Subcutaneous adipose tissue (tissue), 4 donors: ENCODE data around the gene MSH5. TPM values are rescaled to one million over a fixed set of nuclear protein-coding genes. Genes with fewer than 3 reads are reported as not detected.

ENCODE experiments used
- total RNA-seq, 4 donors: library from RNA; depleted of rRNA; stranded (reverse); fragments of >200 nt; gene quantifications; one replicate each; pipeline ENCODE4 v1.1.0, GENCODE V29; 2016
- TF ChIP-seq, protein P1 (sequence below): fragments of 450-650 bp; IDR thresholded peaks from one replicate; pipeline ENCODE4 v1.5.1; 2016; ENCODE audit warnings: low read depth, mild to moderate bottlenecking, control low read depth, antibody characterized with exemption, moderate library complexity

Gene MSH5
- total RNA-seq, 4 donors from 2014 or later: 7.5 to 24.5 (median 9.0) TPM

DNA sequence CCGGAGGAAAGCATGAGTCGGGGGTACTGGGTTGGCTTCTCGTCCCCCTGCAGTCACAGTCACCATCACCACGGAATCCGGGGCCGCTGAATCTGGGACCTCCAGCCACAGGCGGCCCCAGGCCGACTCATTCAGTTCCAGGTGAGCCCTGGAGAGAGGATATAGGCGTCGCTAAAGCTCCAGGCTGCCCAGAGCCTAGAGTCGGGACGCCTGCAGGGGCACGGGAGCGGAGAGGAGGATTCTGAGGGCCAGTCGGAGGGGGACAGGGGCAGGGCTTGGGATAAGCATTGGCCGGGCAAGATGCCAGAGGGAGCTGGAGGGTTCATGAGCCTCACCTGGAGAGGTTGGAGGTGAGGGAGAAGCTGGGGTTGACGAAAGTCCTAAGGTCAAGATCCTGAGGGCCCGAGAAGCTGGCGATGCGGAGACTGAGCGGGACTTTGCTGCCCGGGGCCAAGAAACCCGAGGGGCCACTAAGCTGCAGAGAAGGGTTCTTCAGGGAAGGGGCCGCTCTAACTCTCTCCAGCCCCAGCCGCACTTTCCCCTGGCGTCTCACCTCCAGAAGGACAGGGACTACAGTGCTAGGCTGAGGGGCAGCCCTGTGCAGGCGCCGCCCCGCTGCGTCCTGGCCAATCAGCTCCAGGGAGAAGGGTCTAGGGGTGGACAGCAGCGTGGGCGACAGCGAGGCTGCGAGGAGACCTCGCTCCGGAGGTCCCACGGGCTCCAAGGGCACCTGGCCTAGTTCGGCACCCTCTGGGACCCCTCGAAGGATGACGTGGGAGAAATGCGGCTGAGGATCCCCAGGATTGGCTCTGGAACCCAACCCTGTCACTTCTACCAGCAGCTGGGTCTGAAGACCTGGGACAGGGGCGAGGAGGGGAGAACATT, 26.3 kb downstream of the MSH5 start:
- TF ChIP-seq, protein P1, sequence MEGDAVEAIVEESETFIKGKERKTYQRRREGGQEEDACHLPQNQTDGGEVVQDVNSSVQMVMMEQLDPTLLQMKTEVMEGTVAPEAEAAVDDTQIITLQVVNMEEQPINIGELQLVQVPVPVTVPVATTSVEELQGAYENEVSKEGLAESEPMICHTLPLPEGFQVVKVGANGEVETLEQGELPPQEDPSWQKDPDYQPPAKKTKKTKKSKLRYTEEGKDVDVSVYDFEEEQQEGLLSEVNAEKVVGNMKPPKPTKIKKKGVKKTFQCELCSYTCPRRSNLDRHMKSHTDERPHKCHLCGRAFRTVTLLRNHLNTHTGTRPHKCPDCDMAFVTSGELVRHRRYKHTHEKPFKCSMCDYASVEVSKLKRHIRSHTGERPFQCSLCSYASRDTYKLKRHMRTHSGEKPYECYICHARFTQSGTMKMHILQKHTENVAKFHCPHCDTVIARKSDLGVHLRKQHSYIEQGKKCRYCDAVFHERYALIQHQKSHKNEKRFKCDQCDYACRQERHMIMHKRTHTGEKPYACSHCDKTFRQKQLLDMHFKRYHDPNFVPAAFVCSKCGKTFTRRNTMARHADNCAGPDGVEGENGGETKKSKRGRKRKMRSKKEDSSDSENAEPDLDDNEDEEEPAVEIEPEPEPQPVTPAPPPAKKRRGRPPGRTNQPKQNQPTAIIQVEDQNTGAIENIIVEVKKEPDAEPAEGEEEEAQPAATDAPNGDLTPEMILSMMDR: no peak

DNA sequence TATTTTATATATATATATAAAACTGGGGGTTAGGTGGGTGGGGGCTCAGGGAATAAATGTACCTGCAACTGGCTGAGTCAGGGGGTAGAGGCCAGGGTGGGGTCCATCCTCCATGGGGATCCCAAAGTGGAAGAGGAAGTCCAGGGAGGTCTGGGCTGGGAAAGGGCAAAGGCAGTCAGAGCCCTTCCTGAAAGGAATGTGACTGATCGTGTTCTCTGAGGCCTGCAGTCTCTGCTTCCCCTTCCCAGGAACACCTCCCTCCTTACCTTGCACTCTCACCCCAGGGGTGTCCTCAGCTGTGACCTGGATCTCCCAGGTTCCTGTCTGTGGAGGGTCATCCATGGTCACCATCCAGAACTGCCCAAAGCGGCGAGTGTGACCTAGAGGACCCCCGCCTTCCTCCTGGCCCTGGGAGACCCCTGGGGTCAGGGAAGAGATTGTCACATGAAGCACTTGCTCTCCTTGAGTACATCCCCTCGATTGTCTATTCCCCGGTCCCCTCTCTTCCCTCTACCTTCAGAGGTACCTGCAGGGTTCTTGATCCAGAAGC, 27.4 kb downstream of the MSH5 start:
- TF ChIP-seq, protein P1: no peak

DNA sequence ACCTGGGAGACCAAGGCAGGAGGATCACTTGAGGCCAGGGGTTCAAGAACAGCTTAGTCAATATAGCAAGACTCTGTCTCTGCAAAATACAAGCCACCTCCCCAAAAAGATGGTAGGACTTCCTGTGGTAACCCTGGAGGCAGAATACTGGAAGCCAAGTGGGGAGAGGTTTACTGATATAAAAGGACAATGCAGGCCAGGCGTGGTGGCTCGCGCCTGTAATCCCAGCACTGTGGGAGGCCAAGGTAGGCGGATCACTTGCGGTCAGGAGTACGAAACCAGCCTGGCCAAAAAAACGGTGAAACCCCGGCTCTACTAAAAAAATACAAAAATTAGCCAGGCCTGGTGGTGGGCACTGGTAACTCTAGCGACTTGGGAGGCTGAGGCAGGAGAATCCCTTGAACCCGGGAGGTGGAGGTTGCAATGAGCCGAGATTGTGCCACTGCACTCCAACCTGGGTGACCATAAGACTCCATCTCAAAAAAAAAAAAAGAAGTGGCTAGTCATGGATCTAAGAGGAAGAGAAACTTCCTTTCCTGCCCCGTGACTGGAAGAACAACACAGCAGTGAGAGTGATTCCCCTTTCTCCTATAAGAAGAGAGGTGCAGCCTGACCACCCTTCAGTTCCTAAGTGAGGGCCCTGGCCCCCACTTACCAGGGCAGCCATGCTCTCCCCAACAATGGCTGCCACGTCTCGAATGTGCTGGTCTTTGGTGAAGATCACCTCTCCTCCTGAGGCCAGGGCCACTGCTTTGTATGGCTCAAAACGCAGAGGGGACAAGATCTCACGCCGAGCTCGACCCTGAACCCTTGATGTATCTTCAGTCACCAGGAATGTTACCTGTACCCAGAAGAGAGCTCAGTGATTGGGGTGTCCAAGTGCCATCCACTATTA, 28.8 kb downstream of the MSH5 start:
- TF ChIP-seq, protein P1: no peak

DNA sequence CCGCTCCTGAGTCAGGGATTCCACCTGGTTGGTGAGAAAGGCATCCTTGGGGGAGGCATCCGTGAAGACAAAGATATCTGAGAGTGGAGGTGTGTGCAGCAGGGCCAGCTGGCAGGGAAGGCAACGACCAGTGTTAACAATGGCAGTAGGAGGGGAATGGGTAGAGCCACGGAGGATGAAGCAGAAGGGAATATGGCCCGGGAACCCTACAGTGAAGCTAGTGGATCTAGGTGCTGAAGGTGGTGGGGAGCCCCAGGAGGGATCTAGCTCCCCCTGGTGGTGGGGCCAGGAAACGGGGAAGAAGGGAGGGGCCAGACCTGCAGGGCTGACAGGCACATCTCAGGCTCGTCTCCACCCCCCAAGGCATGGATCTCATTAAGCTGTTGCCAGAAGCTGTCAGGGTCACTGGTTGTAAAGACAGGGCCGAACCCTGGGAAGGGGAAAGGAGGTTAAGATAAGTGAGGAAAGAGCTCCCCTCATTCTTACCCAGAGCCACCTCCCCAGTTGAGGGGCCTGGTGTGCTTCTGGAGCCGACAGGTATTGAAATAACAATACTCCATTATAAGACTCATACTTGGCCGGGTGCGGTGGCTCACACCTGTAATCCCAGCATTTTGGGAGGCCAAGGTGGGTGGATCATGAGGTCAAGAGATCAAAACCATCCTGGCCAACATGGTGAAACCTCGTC, 30.0 kb downstream of the MSH5 start:
- TF ChIP-seq, protein P1: no peak

DNA sequence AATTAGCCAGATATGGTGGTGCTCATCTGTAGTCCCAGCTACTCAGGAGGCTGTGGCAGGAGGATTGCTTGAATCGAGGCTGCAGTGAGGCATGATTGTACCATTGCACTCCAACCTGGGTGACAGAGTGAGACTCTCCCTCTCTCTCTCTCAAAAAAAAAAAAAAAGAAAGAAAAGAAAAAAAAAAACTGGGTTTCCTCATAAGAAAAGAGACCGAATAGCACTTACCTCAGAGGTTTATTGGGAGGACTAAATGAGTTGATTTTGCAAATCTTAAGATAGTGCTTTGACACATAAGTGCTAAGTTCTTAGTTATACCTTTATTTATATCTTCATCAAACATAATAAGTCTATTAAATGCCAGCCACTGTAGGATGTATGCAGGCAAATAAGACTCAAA, 31.1 kb downstream of the MSH5 start:
- TF ChIP-seq, protein P1: no peak

DNA sequence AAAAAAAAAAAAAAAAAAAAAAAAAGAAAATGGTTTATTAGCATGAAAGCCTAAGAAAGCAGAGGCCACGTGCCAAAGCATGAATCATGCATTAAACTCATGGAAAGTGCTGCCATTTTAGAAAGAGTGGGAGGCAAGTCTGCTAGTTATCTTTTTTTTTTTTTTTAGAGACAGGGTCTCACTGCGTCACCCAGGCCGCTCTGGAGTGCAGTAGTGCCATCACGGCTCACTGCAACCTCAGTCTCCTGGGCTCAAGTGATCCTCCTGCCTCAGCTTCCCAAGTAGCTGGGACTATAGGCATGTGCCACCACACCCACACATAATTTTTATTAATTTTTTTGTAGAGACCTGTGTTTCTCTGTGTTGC, 32.2 kb downstream of the MSH5 start:
- TF ChIP-seq, protein P1: no peak
